GM04503 (cell line): ENCODE data around the gene DACT2.
"Not testable (repeated sequence)": the region's sequence is repeated elsewhere in the genome, so short reads cannot be mapped to it uniquely, and the experiment has no call there.

Experiments
- DNase-seq: peaks from one replicate; pipeline ENCODE4 v3.0.0-alpha.2; 2012; ENCODE audit warnings: low read depth

The DACT2 gene

GRCh38 chr6:168326294-168327261 lies 7.0 kb upstream of the DACT2 start:
- DNase-seq, result no peak

GRCh38 chr6:168322966-168323365 lies 3.4 kb upstream of the DACT2 start:
- no peak for DNase-seq

- DNase-seq, result no peak
Observed at GRCh38 chr6:168320634-168321033, 1.1 kb upstream of the DACT2 start.

- DNase-seq, result no peak
Observed at GRCh38 chr6:168318579-168319278, 848 bp downstream of the DACT2 start.

- DNase-seq, result no peak
Observed at GRCh38 chr6:168318090-168318489, 1.5 kb downstream of the DACT2 start.

GRCh38 chr6:168315596-168315995 lies 4.0 kb downstream of the DACT2 start:
- no peak for DNase-seq

- peak; percentile 14 for DNase-seq
Observed at GRCh38 chr6:168314948-168315347, 4.6 kb downstream of the DACT2 start.

GRCh38 chr6:168314021-168314420 lies 5.6 kb downstream of the DACT2 start:
- DNase-seq, result no peak

GRCh38 chr6:168313431-168314011 lies 6.1 kb downstream of the DACT2 start:
- DNase-seq, result no peak

- DNase-seq, result not testable (repeated sequence)
Observed at GRCh38 chr6:168312125-168312507, 7.5 kb downstream of the DACT2 start.

GRCh38 chr6:168311410-168312124 lies 8.0 kb downstream of the DACT2 start:
- DNase-seq, result no peak

- no peak for DNase-seq
Observed at GRCh38 chr6:168310945-168311344, 8.6 kb downstream of the DACT2 start.

- DNase-seq, result no peak
Observed at GRCh38 chr6:168310403-168310802, 9.2 kb downstream of the DACT2 start.

GRCh38 chr6:168309997-168310396 lies 9.6 kb downstream of the DACT2 start:
- DNase-seq, result no peak

GRCh38 chr6:168309183-168309582 lies 10.4 kb downstream of the DACT2 start:
- no peak for DNase-seq

GRCh38 chr6:168308390-168309144 lies 11.0 kb downstream of the DACT2 start:
- no peak for DNase-seq

GRCh38 chr6:168307695-168308021 lies 11.9 kb downstream of the DACT2 start:
- no peak for DNase-seq

- DNase-seq, result no peak
Observed at GRCh38 chr6:168307015-168307694, 12.4 kb downstream of the DACT2 start.

- DNase-seq, result no peak
Observed at GRCh38 chr6:168305863-168306262, 13.7 kb downstream of the DACT2 start.

GRCh38 chr6:168305096-168305749 lies 14.4 kb downstream of the DACT2 start:
- no peak for DNase-seq

- DNase-seq, result no peak
Observed at GRCh38 chr6:168304752-168305015, 14.9 kb downstream of the DACT2 start.
